ENCODE data around the gene FOXO3. TPM values are rescaled to one million over a fixed set of nuclear protein-coding genes. Genes with fewer than 3 reads are reported as not detected.
"Not testable (repeated sequence)": the region's sequence is repeated elsewhere in the genome, so short reads cannot be mapped to it uniquely, and the experiment has no call there.

Gene FOXO3
- total RNA-seq, 2 donors from 2014 or later, result 7.1 to 10.0 TPM

DNA sequence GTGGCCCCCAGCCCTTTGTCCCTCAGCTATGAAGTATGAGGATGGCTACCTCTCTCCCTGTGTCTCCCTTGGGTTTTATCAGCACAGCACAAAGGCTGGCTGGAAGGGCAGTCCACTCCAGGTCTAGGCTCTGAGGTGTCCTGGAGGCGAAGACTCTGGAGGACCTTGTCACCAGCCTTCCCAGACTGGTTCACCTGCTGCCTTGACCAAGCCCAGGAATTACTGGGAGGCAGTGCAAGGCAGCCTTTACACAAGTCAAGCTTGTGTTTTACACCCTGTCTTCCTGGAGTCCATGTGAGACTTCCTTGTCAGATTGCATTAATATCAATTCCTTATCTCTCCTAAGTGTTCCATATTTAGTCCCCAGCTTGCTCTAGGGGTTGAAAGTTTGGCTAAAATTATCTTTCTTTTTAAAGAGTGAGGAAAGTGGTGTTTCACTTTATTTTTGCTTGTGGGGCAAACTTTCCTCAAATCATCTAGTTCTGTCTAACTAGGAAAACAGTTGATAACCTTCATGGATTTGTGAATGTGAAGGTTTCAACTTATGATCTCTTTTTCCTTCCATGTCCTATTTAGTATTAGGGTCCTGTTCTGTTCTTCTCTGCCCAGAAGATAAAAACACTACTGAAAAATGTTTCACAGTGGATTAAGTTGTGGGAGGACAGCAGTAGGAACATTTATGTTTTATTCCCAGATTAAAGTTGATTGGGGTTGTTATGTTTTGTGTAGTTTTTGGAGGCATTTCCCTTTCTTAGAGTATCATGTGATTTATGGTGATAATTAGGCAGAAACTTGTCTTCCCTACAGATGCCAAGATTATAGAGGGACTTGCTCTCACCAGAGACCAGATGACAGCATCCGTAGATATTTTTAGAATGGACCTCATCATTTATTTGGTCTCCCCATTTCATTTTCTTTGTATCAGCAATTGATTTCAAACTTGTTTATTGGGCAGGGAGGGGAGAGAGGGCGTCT lies 114.8 kb downstream of the FOXO3 start:
- DNase-seq (no peak), ATAC-seq (replicated peaks in 1 of 2) (no peak)
- no peaks in the 10 kb centered on the region for H3K36me3 Mint-ChIP-seq (ENCODE audit: insufficient read depth in 2 of 2)
- H3K27ac Mint-ChIP-seq, result no peak overlapping the region
- peaks cover 23% of the 10 kb centered on the region for H3K4me1 Mint-ChIP-seq (ENCODE audit: low read depth)
- H3K4me3 Mint-ChIP-seq, result no peak overlapping the region
- no peaks in the 10 kb centered on the region for H3K9me3 Mint-ChIP-seq
- no peaks in the 10 kb centered on the region for H3K27me3 Mint-ChIP-seq (ENCODE audit: low read depth)

DNA sequence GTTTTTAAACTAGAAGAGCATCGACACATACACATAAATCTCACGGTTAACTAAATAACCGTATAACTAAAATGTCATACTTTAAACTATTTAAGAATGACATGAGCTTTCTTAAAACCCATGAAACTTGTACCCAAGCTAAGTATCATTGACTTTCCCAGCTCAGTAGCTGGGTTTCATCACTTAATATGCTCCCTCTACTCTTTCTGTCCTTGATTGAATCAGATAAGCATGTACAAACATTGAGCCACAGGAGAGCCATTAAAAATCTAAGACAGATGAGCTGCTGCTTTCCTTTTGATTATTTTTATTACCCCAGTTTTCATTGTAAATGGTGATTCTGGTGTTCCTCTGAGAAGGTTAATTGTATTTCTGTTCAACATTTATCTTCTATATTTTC lies 115.8 kb downstream of the FOXO3 start:
- DNase-seq (no peak), ATAC-seq (replicated peaks in 1 of 2) (no peak)
- Mint-ChIP-seq H3K27ac (peak overlapping the region; percentile 40), H3K27me3 (ENCODE audit: low read depth) (no peaks in the 10 kb centered on the region), H3K36me3 (ENCODE audit: insufficient read depth in 2 of 2) (no peaks in the 10 kb centered on the region), H3K9me3 (no peaks in the 10 kb centered on the region), H3K4me3 (no peak overlapping the region), H3K4me1 (ENCODE audit: low read depth) (peaks cover 18% of the 10 kb centered on the region)

DNA sequence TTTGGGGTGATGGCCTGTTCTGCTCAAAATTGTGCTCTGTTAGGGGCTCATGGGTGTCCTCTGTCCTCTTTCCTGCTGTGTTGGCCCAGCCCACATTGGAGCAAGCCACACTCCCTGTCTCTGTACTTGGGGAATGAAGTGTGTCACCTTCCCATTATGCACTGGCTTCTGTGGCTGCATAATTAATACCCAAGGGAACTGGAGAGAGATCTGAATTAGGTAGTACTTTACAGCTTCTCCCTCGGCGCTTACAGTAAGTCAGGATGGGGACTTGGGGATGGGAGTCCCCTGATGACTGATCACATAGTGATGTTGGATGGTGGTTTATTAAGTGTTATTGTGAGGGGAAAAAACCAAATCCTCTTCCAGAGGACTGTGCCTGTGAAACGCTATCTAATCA lies 116.6 kb downstream of the FOXO3 start:
- no peaks in the 10 kb centered on the region for H3K9me3 Mint-ChIP-seq
- H3K36me3 Mint-ChIP-seq (ENCODE audit: insufficient read depth in 2 of 2), result no peaks in the 10 kb centered on the region
- no peak overlapping the region for H3K27ac Mint-ChIP-seq
- ATAC-seq (replicated peaks in 1 of 2), result no peak
- H3K4me3 Mint-ChIP-seq, result no peak overlapping the region
- peaks cover 18% of the 10 kb centered on the region for H3K4me1 Mint-ChIP-seq (ENCODE audit: low read depth)
- H3K27me3 Mint-ChIP-seq (ENCODE audit: low read depth), result no peaks in the 10 kb centered on the region
- no peak for DNase-seq

DNA sequence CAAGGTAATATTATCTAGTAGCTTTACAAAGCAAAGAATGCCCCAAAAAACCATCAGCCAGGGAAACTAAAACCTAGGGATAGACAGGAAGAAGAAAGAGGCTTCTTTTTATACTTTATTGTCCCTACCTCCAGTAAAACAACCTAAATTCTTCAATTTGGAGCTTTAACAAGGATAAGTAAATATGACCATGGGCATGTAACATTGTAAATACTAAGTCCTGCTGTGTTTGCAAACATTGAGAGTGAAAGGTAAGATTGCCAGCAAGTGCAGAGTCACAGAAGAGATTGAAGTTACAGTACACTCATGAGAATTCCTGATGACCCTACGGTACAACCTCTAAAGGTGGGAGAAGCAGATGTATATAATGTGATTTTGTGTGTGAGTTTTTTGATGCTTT lies 117.2 kb downstream of the FOXO3 start:
- Mint-ChIP-seq H3K4me1 (ENCODE audit: low read depth) (peaks cover 18% of the 10 kb centered on the region), H3K36me3 (ENCODE audit: insufficient read depth in 2 of 2) (no peaks in the 10 kb centered on the region), H3K9me3 (no peaks in the 10 kb centered on the region), H3K27me3 (ENCODE audit: low read depth) (no peaks in the 10 kb centered on the region), H3K27ac (no peak overlapping the region), H3K4me3 (no peak overlapping the region)
- ATAC-seq (replicated peaks in 1 of 2), result no peak
- no peak for DNase-seq

DNA sequence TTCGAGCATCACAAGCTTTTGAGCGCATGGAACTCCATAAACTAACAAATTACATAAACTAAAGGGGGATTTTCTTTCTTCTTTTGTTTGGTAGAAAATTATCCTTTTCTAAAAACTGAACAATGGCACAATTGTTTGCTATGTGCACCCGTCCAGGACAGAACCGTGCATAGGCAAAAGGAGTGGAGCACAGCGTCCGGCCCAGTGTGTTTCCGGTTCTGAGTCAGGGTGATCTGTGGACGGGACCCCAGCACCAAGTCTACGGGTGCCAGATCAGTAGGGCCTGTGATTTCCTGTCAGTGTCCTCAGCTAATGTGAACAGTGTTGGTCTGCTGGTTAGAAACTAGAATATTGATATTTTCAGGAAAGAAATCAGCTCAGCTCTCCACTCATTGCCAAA lies 119.6 kb downstream of the FOXO3 start:
- peaks cover 21% of the 10 kb centered on the region for H3K4me1 Mint-ChIP-seq (ENCODE audit: low read depth)
- H3K4me3 Mint-ChIP-seq; H3K9me3 Mint-ChIP-seq; ATAC-seq (replicated peaks in 1 of 2); DNase-seq; H3K27ac Mint-ChIP-seq; H3K36me3 Mint-ChIP-seq (ENCODE audit: insufficient read depth in 2 of 2); H3K27me3 Mint-ChIP-seq (ENCODE audit: low read depth): not testable (repeated sequence)

DNA sequence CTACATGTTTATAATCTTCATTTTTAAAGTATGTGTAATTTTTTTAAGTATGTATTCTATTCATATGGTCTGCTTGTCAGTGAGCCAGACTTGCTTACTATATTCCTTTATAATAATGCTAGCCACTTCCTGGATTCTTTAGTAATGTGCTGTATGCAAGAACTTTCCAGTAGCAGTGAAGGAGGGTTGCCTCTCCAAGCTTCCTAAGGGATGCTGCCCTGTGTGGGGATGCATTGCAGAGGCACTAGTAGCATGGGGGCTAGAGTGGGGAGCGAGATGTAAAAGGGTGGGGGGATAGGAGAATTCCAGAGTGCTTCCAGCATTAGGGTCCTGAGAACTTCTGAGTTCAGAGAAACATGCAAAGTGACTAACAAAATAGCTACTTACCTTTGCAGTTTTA lies 121.0 kb downstream of the FOXO3 start:
- H3K9me3 Mint-ChIP-seq; H3K4me3 Mint-ChIP-seq; H3K36me3 Mint-ChIP-seq (ENCODE audit: insufficient read depth in 2 of 2); ATAC-seq (replicated peaks in 1 of 2); H3K27ac Mint-ChIP-seq; H3K27me3 Mint-ChIP-seq (ENCODE audit: low read depth); DNase-seq: not testable (repeated sequence)
- H3K4me1 Mint-ChIP-seq (ENCODE audit: low read depth), result peaks cover 23% of the 10 kb centered on the region

DNA sequence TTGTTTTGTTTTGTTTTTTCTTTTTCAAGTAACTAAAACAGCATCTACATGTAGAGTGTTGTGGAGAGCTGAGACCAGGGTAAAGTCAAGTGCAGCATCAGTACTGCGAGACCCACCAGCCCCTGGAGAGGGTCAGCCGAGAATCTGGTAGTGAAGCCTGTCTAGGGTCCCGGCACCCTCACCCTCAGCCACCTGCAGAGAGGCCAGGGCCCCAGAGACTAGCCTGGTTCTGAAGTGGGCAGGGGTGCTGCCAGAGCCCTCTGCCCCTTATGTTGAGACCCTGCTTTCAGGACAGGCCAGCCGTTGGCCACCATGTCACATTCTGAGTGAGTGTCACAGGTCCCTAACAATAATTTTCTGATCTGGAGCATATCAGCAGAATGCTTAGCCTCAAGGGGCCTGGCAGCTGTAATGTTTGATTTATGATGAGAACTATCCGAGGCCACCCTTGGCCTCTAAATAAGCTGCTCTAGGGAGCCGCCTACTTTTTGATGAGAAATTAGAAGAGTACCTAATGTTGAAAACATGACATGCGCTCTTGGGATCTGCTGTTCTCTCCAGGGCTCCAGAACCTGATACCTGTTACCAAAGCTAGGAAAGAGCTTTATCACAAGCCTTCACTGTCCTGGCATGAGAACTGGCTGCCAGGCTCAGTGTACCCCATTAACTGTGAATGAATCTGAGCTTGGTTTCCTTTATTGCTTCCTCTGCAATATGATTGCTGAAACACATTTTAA lies 121.8 kb downstream of the FOXO3 start:
- not testable (repeated sequence) for H3K4me3 Mint-ChIP-seq; H3K36me3 Mint-ChIP-seq (ENCODE audit: insufficient read depth in 2 of 2); H3K27ac Mint-ChIP-seq; DNase-seq; H3K27me3 Mint-ChIP-seq (ENCODE audit: low read depth); ATAC-seq (replicated peaks in 1 of 2); H3K9me3 Mint-ChIP-seq
- peaks cover 15% of the 10 kb centered on the region for H3K4me1 Mint-ChIP-seq (ENCODE audit: low read depth)

DNA sequence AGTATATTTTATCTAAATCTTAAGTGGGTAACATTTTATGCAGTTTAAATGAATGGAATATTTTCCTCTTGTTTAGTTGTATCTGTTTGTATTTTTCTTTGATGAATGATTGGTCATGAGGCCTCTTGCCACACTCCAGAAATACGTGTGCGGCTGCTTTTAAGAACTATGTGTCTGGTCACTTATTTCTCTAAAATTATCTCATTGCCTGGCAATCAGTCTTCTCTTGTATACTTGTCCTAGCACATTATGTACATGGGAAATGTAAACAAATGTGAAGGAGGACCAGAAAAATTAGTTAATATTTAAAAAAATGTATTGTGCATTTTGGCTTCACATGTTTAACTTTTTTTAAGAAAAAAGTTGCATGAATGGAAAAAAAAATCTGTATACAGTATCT lies 123.3 kb downstream of the FOXO3 start:
- H3K9me3 Mint-ChIP-seq, result not testable (repeated sequence)

DNA sequence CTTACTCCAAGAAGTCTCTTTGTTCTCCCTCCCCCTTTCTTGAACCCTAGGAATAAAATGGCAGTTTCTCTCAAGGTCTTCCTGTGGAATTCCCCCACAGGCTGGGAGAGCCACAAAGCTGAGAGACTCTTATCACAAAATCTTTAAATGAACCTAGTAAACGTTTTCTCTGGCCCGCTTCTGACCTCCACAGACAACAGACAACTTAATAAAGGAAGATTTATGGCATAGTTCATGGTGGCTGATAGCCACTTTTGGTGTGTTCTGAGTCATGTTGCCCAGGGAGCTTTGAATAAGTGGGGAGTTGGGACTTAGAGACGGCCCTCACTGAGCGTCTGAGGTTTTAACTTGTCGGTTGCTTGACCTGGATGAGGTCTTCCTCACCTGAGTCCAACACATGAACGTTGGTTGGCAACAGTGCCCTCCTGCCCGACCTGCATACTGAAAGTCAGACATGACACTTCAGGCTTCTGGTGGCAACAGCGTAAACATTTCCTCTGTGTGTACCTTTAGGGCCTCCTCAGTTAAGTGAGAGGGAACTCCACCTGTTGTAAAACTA lies 124.1 kb downstream of the FOXO3 start:
- no peak for DNase-seq
- Mint-ChIP-seq H3K36me3 (ENCODE audit: insufficient read depth in 2 of 2) (peaks cover 2 to 4% of the 10 kb centered on the region in 2 donors), H3K4me1 (ENCODE audit: low read depth) (peaks cover 15% of the 10 kb centered on the region), H3K27ac (peak overlapping the region; percentile 63), H3K27me3 (ENCODE audit: low read depth) (no peaks in the 10 kb centered on the region), H3K4me3 (no peak overlapping the region), H3K9me3 (no peaks in the 10 kb centered on the region)
- ATAC-seq (replicated peaks in 1 of 2), result peak in 1 of 2 donors; percentile 48

More for the DNA sequence above, 123.3 kb downstream of the FOXO3 start:
- DNase-seq; H3K4me3 Mint-ChIP-seq; H3K27me3 Mint-ChIP-seq (ENCODE audit: low read depth); ATAC-seq (replicated peaks in 1 of 2); H3K27ac Mint-ChIP-seq; H3K36me3 Mint-ChIP-seq (ENCODE audit: insufficient read depth in 2 of 2): not testable (repeated sequence)
- peaks cover 15% of the 10 kb centered on the region for H3K4me1 Mint-ChIP-seq (ENCODE audit: low read depth)

DNA sequence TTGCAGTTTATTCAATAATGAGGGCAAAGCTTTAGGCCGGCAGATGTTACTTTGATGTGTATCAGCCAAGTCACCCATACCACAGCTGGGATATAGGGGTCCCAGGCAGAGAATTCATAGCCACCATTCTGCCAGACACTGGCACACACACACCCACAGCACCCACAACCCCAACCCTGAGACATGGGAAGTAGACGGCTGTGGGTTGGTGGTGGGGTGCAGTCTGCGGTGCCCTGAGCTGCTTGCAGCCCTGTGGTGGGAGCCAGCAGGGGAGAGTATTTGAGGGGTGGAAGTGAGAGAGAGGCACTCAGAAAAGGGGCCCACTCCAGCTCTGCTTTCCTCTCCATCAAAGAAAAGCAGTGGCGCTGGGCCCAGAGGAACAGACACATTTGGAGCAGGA lies 125.3 kb downstream of the FOXO3 start:
- Mint-ChIP-seq H3K4me1 (ENCODE audit: low read depth) (peaks cover 21% of the 10 kb centered on the region), H3K9me3 (no peaks in the 10 kb centered on the region), H3K27ac (no peak overlapping the region), H3K27me3 (ENCODE audit: low read depth) (no peaks in the 10 kb centered on the region), H3K4me3 (no peak overlapping the region), H3K36me3 (ENCODE audit: insufficient read depth in 2 of 2) (peaks cover 2 to 4% of the 10 kb centered on the region in 2 donors)
- DNase-seq (no peak), ATAC-seq (replicated peaks in 1 of 2) (no peak)

DNA sequence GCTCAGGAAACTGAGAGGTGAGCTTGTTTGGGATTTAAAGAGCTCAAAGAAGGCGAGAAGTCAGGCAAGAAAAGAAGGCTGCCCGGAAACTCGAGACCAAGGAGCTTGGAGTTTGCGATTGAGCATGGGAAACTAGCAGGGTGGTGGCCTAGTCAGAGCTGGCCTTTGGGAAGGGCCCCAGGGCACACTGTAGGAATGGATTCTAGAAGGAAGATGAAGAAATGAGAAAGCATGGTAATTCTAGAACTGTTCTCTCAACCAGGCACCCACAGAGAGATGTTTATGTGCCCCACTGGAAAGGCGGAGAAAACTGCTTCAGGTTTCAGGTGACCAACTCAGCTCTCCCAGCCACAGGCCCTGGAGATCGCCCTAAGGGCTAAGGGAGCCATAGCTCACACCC lies 126.2 kb downstream of the FOXO3 start:
- H3K36me3 Mint-ChIP-seq (ENCODE audit: insufficient read depth in 2 of 2), result peaks cover 2 to 4% of the 10 kb centered on the region in 2 donors
- no peak overlapping the region for H3K27ac Mint-ChIP-seq
- no peak overlapping the region for H3K4me3 Mint-ChIP-seq
- H3K27me3 Mint-ChIP-seq (ENCODE audit: low read depth), result no peaks in the 10 kb centered on the region
- H3K4me1 Mint-ChIP-seq (ENCODE audit: low read depth), result peaks cover 23% of the 10 kb centered on the region
- H3K9me3 Mint-ChIP-seq, result no peaks in the 10 kb centered on the region
- ATAC-seq (replicated peaks in 1 of 2), result no peak
- DNase-seq, result no peak

DNA sequence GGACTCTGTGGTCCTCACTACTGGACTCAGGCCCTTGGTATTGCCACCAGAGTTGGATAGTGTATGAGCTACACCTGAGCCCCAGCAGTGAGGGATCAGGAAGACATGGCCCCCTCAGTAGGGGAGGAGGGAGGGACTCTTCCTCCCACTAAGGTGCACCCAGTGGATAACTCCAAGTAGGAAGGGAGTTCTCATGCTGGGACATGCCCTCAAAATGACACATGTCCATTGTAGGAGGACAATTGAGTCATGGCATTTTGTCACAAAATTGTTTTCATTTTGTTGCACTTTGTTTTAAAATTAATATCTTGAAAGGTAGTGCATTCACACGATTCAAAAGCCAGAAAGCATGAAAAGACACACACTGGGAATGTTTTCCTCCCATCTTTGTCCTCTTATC lies 127.2 kb downstream of the FOXO3 start:
- H3K36me3 Mint-ChIP-seq (ENCODE audit: insufficient read depth in 2 of 2), result peaks cover 2 to 4% of the 10 kb centered on the region in 2 donors
- H3K4me1 Mint-ChIP-seq (ENCODE audit: low read depth), result peaks cover 23% of the 10 kb centered on the region
- H3K9me3 Mint-ChIP-seq, result no peaks in the 10 kb centered on the region
- H3K4me3 Mint-ChIP-seq, result no peak overlapping the region
- ATAC-seq (replicated peaks in 1 of 2) (no peak), DNase-seq (no peak)
- no peaks in the 10 kb centered on the region for H3K27me3 Mint-ChIP-seq (ENCODE audit: low read depth)
- H3K27ac Mint-ChIP-seq, result no peak overlapping the region

Measured in activated T-cell treated with anti-CD3 and anti-CD28 coated beads, Interleukin-2, amount 50 U/mL, for 72 hours (primary cell).